ENCODE results near the gene BOLA3.
A peak's percentile ranks its signal among the peaks of the same experiment; 100 is the strongest.

Gene BOLA3

GRCh38 chr2:74183878-74184277, 36.2 kb upstream of the BOLA3 start:
- H2BK120ac ChIP-seq (ENCODE audit: low read depth, low read length), result no peak overlapping the region
- H3K27ac ChIP-seq (ENCODE audit: low read length, poor library complexity, severe bottlenecking), result no peak overlapping the region
- no peak for DNase-seq
- no peak overlapping the region for H3K4me3 ChIP-seq (ENCODE audit: insufficient read depth in 1 of 2, low read depth in 1 of 2, low read length in 2 of 2)
- no peak overlapping the region for H2AFZ ChIP-seq (ENCODE audit: low read depth, low read length)
- no peak overlapping the region for H2BK15ac ChIP-seq (ENCODE audit: low read depth, poor library complexity, severe bottlenecking)
- 91% methylated on average over 2 of the region's 2 CpGs for WGBS
- H3K4ac ChIP-seq (ENCODE audit: low read depth in 1 of 2, low read length in 2 of 2), result no peak overlapping the region
- no peaks in the 10 kb centered on the region for H3K36me3 ChIP-seq (ENCODE audit: control insufficient read depth in 1 of 2, insufficient read depth in 2 of 2, low read depth in 1 of 2, low read length in 2 of 2)
- H3K27me3 ChIP-seq (ENCODE audit: control insufficient read depth in 1 of 2, insufficient read depth in 1 of 2, low read length in 2 of 2), result no peaks in the 10 kb centered on the region
- no peak overlapping the region for H2BK12ac ChIP-seq (ENCODE audit: low read length in 2 of 2)
- no peak overlapping the region for H4K91ac ChIP-seq (ENCODE audit: low read length)
- peaks cover 8% of the 10 kb centered on the region for H3K4me1 ChIP-seq (ENCODE audit: control insufficient read depth, insufficient read depth, low read depth, low read length)
- H3K14ac ChIP-seq (ENCODE audit: low read length in 2 of 2), result no peak overlapping the region
- H3K18ac ChIP-seq (ENCODE audit: low read depth in 1 of 2, low read length in 2 of 2), result no peak overlapping the region
- no peak overlapping the region for H4K8ac ChIP-seq (ENCODE audit: low read length)
- H3K9me3 ChIP-seq (ENCODE audit: control insufficient read depth, low read length), result no peaks in the 10 kb centered on the region
- no peak overlapping the region for H3K4me2 ChIP-seq (ENCODE audit: low read length, poor library complexity, severe bottlenecking)
- H3K79me1 ChIP-seq (replicated peaks; ENCODE audit: low read length, poor library complexity, severe bottlenecking), result no peaks in the 10 kb centered on the region
- no peak overlapping the region for H2AK5ac ChIP-seq (ENCODE audit: low read length, severe bottlenecking)
- H3K23ac ChIP-seq (ENCODE audit: low read length in 2 of 2), result no peak overlapping the region
- no peak overlapping the region for H3K9ac ChIP-seq (ENCODE audit: low read length)
- no peak overlapping the region for H2BK5ac ChIP-seq (ENCODE audit: low read depth, low read length, poor library complexity, severe bottlenecking)

- DNase-seq, result no peak
- no peak overlapping the region for H2BK120ac ChIP-seq (ENCODE audit: low read depth, low read length)
- WGBS, result 57% methylated on average over 6 of the region's 7 CpGs
These were observed 34.0 kb upstream of the BOLA3 start for GRCh38 chr2:74181739-74182138.

GRCh38 chr2:74179063-74179865, 31.6 kb upstream of the BOLA3 start:
- 77% methylated on average over 18 of the region's 25 CpGs for WGBS

More at GRCh38 chr2:74181739-74182138, 34.0 kb upstream of the BOLA3 start:
- Histone ChIP-seq H3K9ac (ENCODE audit: low read length) (peak overlapping the region; percentile 9), H3K4ac (ENCODE audit: low read depth in 1 of 2, low read length in 2 of 2) (no peak overlapping the region), H3K27me3 (ENCODE audit: control insufficient read depth in 1 of 2, insufficient read depth in 1 of 2, low read length in 2 of 2) (no peaks in the 10 kb centered on the region), H3K18ac (ENCODE audit: low read depth in 1 of 2, low read length in 2 of 2) (no peak overlapping the region), H3K14ac (ENCODE audit: low read length in 2 of 2) (no peak overlapping the region), H3K4me2 (ENCODE audit: low read length, poor library complexity, severe bottlenecking) (no peak overlapping the region), H3K36me3 (ENCODE audit: control insufficient read depth in 1 of 2, insufficient read depth in 2 of 2, low read depth in 1 of 2, low read length in 2 of 2) (peaks cover 0 to 2% of the 10 kb centered on the region in 2 experiments), H3K9me3 (ENCODE audit: control insufficient read depth, low read length) (no peaks in the 10 kb centered on the region), H4K91ac (ENCODE audit: low read length) (no peak overlapping the region), H3K4me3 (ENCODE audit: insufficient read depth in 1 of 2, low read depth in 1 of 2, low read length in 2 of 2) (no peak overlapping the region), H2AFZ (ENCODE audit: low read depth, low read length) (no peak overlapping the region), H2BK12ac (ENCODE audit: low read length in 2 of 2) (no peak overlapping the region), H3K23ac (ENCODE audit: low read length in 2 of 2) (no peak overlapping the region), H2BK5ac (ENCODE audit: low read depth, low read length, poor library complexity, severe bottlenecking) (no peak overlapping the region), H3K4me1 (ENCODE audit: control insufficient read depth, insufficient read depth, low read depth, low read length) (peaks cover 5% of the 10 kb centered on the region), H3K27ac (ENCODE audit: low read length, poor library complexity, severe bottlenecking) (no peak overlapping the region), H2AK5ac (ENCODE audit: low read length, severe bottlenecking) (no peak overlapping the region), H2BK15ac (ENCODE audit: low read depth, poor library complexity, severe bottlenecking) (no peak overlapping the region), H3K79me1 (replicated peaks; ENCODE audit: low read length, poor library complexity, severe bottlenecking) (no peaks in the 10 kb centered on the region), H4K8ac (ENCODE audit: low read length) (no peak overlapping the region)

DNA sequence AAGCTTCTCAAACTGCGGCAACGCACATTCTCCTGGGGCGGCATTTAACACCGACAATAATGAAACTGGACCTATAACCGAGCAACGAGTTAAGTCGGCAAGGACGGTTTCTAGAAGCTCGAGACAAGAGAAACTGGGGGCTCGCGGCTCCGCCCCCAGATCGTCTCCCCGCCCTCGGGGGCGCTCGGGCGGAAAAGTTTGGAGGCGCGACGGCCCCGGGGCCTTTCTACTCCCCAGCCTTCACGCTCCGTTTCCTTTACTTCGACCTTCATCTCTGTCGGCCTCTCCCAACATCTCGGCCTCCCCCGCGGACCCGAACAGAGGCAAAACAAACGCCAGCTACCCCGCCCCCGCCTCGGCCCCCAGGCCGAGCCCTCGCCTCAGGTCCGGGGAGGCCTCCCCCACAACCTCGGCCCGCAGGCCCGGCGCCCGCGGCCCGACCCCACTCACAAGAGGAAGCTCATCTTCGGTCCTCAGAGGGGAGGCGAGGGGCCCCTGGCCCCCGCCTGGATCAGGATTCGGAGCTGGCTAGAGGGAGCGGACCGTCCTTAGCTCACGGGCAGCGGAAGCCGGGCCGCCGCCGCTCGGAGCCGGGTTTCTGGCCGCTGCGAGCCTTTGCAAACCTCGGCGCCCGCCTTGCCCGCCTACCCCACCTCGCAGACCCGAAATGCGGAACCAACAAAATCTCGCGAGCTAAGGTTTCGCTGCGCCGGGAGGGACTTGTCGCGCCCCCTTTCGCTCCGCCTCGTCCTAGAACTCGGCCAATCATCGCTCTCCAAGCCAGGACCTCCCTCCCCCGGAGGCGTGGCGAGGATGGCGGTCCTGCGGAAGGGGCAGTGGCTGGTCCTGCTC, 30.7 kb upstream of the BOLA3 start, which contains the start of gene MOB1A:
MOB1A (minus strand) TSS at position 669 of the 852 bp plus-strand sequence; CDS start at position 464, 205 bp downstream.
- peak within 1 kb of the TSS in 1 of 2 experiments; percentile 46 for H3K23ac ChIP-seq (ENCODE audit: low read length in 2 of 2)
- H4K91ac ChIP-seq (ENCODE audit: low read length), result peak within 1 kb of the TSS; percentile 68
- under 1% methylated on average over 74 of the region's 84 CpGs for WGBS
- peak within 1 kb of the TSS in 1 of 2 experiments; percentile 86 for H3K14ac ChIP-seq (ENCODE audit: low read length in 2 of 2)
- peak within 1 kb of the TSS; percentile 92 for H3K27ac ChIP-seq (ENCODE audit: low read length, poor library complexity, severe bottlenecking)
- peak; percentile 99 for DNase-seq
- peak within 1 kb of the TSS; percentile 95 for H3K9ac ChIP-seq (ENCODE audit: low read length)
- H3K4me1 ChIP-seq (ENCODE audit: control insufficient read depth, insufficient read depth, low read depth, low read length), result peaks cover 5% of the 10 kb centered on the region
- H2AK5ac ChIP-seq (ENCODE audit: low read length, severe bottlenecking), result peak within 1 kb of the TSS; percentile 84
- peak within 1 kb of the TSS; percentile 48 for H2BK15ac ChIP-seq (ENCODE audit: low read depth, poor library complexity, severe bottlenecking)
- H2BK120ac ChIP-seq (ENCODE audit: low read depth, low read length), result peak within 1 kb of the TSS; percentile 49
- H3K79me1 ChIP-seq (replicated peaks; ENCODE audit: low read length, poor library complexity, severe bottlenecking), result no peaks in the 10 kb centered on the region
- H2BK5ac ChIP-seq (ENCODE audit: low read depth, low read length, poor library complexity, severe bottlenecking), result peak within 1 kb of the TSS; percentile 94
- no peaks in the 10 kb centered on the region for H3K9me3 ChIP-seq (ENCODE audit: control insufficient read depth, low read length)
- peak within 1 kb of the TSS; percentile 80 for H4K8ac ChIP-seq (ENCODE audit: low read length)
- H3K18ac ChIP-seq (ENCODE audit: low read depth in 1 of 2, low read length in 2 of 2), result peak within 1 kb of the TSS; percentile 79 to 97
- H3K36me3 ChIP-seq (ENCODE audit: control insufficient read depth in 1 of 2, insufficient read depth in 2 of 2, low read depth in 1 of 2, low read length in 2 of 2), result peaks cover 0 to 2% of the 10 kb centered on the region in 2 experiments
- H3K4me3 ChIP-seq (ENCODE audit: insufficient read depth in 1 of 2, low read depth in 1 of 2, low read length in 2 of 2), result peak within 1 kb of the TSS; percentile 78 to 98
- H2AFZ ChIP-seq (ENCODE audit: low read depth, low read length), result no peak within 1 kb of the TSS
- H3K27me3 ChIP-seq (ENCODE audit: control insufficient read depth in 1 of 2, insufficient read depth in 1 of 2, low read length in 2 of 2), result no peaks in the 10 kb centered on the region
- peak within 1 kb of the TSS; percentile 52 for H3K4me2 ChIP-seq (ENCODE audit: low read length, poor library complexity, severe bottlenecking)
- no peak within 1 kb of the TSS for H2BK12ac ChIP-seq (ENCODE audit: low read length in 2 of 2)
- H3K4ac ChIP-seq (ENCODE audit: low read depth in 1 of 2, low read length in 2 of 2), result peak within 1 kb of the TSS; percentile 73 to 91

More at GRCh38 chr2:74179063-74179865, 31.6 kb upstream of the BOLA3 start:
- no peak overlapping the region for H3K14ac ChIP-seq (ENCODE audit: low read length in 2 of 2)
- H3K36me3 ChIP-seq (ENCODE audit: control insufficient read depth in 1 of 2, insufficient read depth in 2 of 2, low read depth in 1 of 2, low read length in 2 of 2), result peaks cover 0 to 2% of the 10 kb centered on the region in 2 experiments
- peaks cover 5% of the 10 kb centered on the region for H3K4me1 ChIP-seq (ENCODE audit: control insufficient read depth, insufficient read depth, low read depth, low read length)
- H3K27me3 ChIP-seq (ENCODE audit: control insufficient read depth in 1 of 2, insufficient read depth in 1 of 2, low read length in 2 of 2), result no peaks in the 10 kb centered on the region
- H3K4me3 ChIP-seq (ENCODE audit: insufficient read depth in 1 of 2, low read depth in 1 of 2, low read length in 2 of 2), result peak overlapping the region in 1 of 2 experiments; percentile 98
- peak overlapping the region; percentile 52 for H3K4me2 ChIP-seq (ENCODE audit: low read length, poor library complexity, severe bottlenecking)
- H2BK15ac ChIP-seq (ENCODE audit: low read depth, poor library complexity, severe bottlenecking), result no peak overlapping the region
- no peaks in the 10 kb centered on the region for H3K9me3 ChIP-seq (ENCODE audit: control insufficient read depth, low read length)
- no peak overlapping the region for H3K18ac ChIP-seq (ENCODE audit: low read depth in 1 of 2, low read length in 2 of 2)
- no peak for DNase-seq
- H2BK5ac ChIP-seq (ENCODE audit: low read depth, low read length, poor library complexity, severe bottlenecking), result no peak overlapping the region
- H3K9ac ChIP-seq (ENCODE audit: low read length), result peak overlapping the region; percentile 95
- peak overlapping the region; percentile 19 for H4K8ac ChIP-seq (ENCODE audit: low read length)
- peak overlapping the region; percentile 32 for H3K27ac ChIP-seq (ENCODE audit: low read length, poor library complexity, severe bottlenecking)
- no peak overlapping the region for H3K23ac ChIP-seq (ENCODE audit: low read length in 2 of 2)
- no peak overlapping the region for H2BK12ac ChIP-seq (ENCODE audit: low read length in 2 of 2)
- peak overlapping the region in 1 of 2 experiments; percentile 73 for H3K4ac ChIP-seq (ENCODE audit: low read depth in 1 of 2, low read length in 2 of 2)
- no peak overlapping the region for H2BK120ac ChIP-seq (ENCODE audit: low read depth, low read length)
- no peak overlapping the region for H4K91ac ChIP-seq (ENCODE audit: low read length)
- H2AK5ac ChIP-seq (ENCODE audit: low read length, severe bottlenecking), result peak overlapping the region; percentile 84
- no peaks in the 10 kb centered on the region for H3K79me1 ChIP-seq (replicated peaks; ENCODE audit: low read length, poor library complexity, severe bottlenecking)
- H2AFZ ChIP-seq (ENCODE audit: low read depth, low read length), result no peak overlapping the region

Data from mesenchymal stem cell (in vitro differentiated cells and primary cell).